Stimulated activated memory B cell treated with anti-CD40 and anti-IgM and Interleukin-4, amounts not matched to agents 10 μg/mL and 1 μg/mL and 100 μg/mL, for 72 hours (primary cell): Measurements from ENCODE around the gene CLIP4.

ENCODE experiments used
- ATAC-seq: fragments of 150-1000 bp; cut with Tn5 transposase; 2 replicates; pipeline ENCODE4 v1.10.0; 2021
- H3K27ac Mint-ChIP-seq: one replicate; pipeline ENCODE4 v1.8.0; 2022; ENCODE audit warnings: mild to moderate bottlenecking, mixed read lengths
- H3K27me3 Mint-ChIP-seq: one replicate; pipeline ENCODE4 v1.8.0; 2022; ENCODE audit warnings: mixed read lengths
- H3K36me3 Mint-ChIP-seq: one replicate; pipeline ENCODE4 v1.8.0; 2022; ENCODE audit warnings: mixed read lengths
- H3K4me1 Mint-ChIP-seq: one replicate; pipeline ENCODE4 v1.8.0; 2022; ENCODE audit warnings: mixed read lengths
- H3K4me3 Mint-ChIP-seq: one replicate; pipeline ENCODE4 v1.8.0; 2022; ENCODE audit warnings: mild to moderate bottlenecking, moderate library complexity, mixed read lengths
- H3K9me3 Mint-ChIP-seq: one replicate; pipeline ENCODE4 v1.8.0; 2022; ENCODE audit warnings: mixed read lengths

The CLIP4 gene

DNA sequence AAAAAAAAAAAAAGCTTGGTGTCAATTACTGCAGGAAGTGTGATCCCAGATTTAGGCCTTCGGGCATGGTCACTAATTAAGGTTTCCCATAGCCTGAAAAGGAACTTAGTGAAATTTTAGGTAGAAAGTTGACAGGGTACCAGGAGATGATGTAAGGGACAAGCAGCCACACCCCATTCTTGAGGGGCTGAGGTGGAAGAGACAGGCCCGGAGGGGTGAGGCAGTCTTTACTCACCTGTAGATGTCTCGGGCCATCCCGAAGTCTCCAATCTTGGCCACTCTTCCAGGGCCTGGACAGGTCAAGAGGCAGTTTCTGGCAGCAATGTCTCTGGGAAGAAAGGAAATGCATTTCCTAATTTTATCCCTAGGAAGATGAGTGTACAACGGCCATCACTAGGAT is 94.3 kb downstream of the CLIP4 start:
- H3K27ac Mint-ChIP-seq, result no peak overlapping the region
- H3K27me3 Mint-ChIP-seq, result no peaks in the 10 kb centered on the region
- no peak overlapping the region for H3K4me3 Mint-ChIP-seq

DNA sequence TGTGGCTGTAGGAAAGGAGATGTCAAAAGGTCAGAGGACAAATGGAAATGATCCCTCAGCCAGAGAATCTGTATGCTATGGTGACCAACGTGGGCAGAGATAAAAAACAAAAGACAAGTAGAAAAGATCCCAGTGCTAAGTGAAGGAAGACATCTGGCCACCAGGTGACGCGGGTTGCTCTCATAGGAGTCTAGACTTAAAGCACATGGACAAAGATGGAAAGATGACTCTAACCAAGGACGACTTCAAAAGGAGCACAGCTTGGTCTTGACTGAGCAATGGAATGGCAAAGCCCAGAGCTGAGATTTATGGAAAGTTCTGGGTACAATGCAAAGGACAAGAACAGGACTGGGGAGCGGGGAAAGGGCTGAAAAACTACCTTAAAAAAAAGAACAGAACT is 96.8 kb downstream of the CLIP4 start:
- Mint-ChIP-seq H3K27me3 (no peaks in the 10 kb centered on the region), H3K4me1 (no peaks in the 10 kb centered on the region), H3K36me3 (no peaks in the 10 kb centered on the region), H3K4me3 (no peak overlapping the region), H3K9me3 (no peaks in the 10 kb centered on the region), H3K27ac (no peak overlapping the region)
- no peak for ATAC-seq

More for the DNA sequence above, 94.3 kb downstream of the CLIP4 start:
- H3K9me3 Mint-ChIP-seq, result no peaks in the 10 kb centered on the region
- no peaks in the 10 kb centered on the region for H3K4me1 Mint-ChIP-seq
- ATAC-seq, result no peak
- H3K36me3 Mint-ChIP-seq, result peaks cover 4% of the 10 kb centered on the region

DNA sequence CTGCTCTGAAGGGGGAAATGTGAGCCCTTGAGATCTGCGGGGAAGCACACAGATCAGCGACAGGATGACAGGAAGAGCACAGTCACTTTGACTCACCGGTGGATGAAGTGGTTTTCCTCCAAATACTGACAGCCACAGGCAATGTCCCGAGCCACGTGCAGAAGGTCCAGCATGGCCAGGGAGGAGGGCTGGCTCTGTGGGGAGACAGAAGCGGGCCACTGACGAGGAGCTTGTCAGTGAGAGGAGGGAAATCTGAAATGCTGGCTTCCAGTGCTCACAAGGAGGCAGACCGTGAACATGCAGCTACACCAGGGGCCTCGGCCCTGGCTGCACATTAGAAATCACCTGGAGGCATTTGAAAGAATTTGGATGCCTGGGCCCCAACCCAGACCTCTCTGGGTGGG is 98.7 kb downstream of the CLIP4 start:
- no peak overlapping the region for H3K27ac Mint-ChIP-seq
- ATAC-seq, result no peak
- no peaks in the 10 kb centered on the region for H3K4me1 Mint-ChIP-seq

DNA sequence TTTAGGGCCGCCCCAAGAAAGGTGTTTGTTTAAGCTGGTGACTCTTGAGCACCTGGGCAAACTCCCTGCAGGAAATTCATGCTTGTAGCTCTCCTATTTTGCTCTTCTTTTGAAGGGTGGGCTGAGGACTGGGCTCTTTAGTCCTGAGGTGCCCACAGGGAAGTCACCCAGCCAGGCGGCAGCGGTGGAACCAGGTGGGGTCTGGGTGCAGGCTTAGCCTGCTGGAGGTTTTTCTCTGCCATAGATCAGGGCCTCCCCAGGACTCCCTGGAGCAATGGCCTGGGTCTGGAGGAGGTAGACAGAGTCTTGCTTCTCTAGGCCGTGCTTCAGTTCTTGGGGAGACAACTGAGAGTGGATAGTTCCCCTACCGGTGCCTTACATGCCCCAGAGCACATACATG is 99.9 kb downstream of the CLIP4 start:
- no peak for ATAC-seq
- Mint-ChIP-seq H3K27ac (no peak overlapping the region), H3K4me3 (no peak overlapping the region), H3K4me1 (no peaks in the 10 kb centered on the region), H3K36me3 (no peaks in the 10 kb centered on the region), H3K27me3 (no peaks in the 10 kb centered on the region), H3K9me3 (no peaks in the 10 kb centered on the region)

More for the DNA sequence above, 98.7 kb downstream of the CLIP4 start:
- Mint-ChIP-seq H3K27me3 (no peaks in the 10 kb centered on the region), H3K9me3 (no peaks in the 10 kb centered on the region), H3K4me3 (no peak overlapping the region), H3K36me3 (no peaks in the 10 kb centered on the region)

DNA sequence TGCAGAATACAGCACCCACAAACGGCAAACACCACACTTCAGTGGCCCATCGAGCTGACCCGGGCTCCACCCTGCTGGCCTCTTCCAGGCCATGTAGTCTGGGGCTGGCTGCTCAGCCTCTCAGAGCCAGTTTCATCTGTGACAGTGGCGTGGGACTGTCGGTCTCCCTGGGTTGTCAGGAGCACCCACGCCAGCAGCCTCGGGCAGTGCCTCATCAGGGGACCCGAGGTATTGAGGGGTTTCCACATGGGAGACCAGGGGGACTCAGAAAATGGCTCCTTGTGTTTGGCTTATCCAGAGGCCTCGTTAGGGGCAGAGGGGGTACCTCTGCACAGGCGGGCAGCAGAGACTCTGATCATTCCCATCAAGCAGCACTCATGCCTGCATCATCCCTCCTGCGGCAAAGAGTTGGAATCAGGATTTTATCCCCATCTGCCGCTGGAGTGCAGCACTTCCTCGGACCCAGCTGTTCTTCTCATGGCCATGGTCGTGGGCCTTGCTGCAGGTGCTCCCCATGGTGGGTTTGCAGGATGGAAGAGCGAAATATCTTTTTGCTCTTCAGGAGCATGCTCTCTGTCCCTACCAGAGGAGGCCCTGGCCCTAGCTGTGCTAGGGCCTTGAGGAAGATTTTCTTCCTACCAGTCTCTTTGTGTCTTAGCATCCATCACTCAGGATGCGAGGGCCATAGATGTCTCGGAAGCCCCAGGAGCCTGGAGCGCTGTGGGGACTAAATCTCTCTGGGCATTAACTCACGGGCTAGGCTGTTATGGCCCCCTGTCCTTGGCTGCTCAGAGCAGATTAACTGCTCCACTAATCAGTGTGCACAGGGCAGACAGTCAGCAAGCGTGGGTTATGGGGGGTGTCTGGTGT is 100.8 kb downstream of the CLIP4 start:
- no peak for ATAC-seq
- Mint-ChIP-seq H3K36me3 (no peaks in the 10 kb centered on the region), H3K27me3 (no peaks in the 10 kb centered on the region), H3K4me3 (no peak overlapping the region), H3K4me1 (no peaks in the 10 kb centered on the region), H3K27ac (no peak overlapping the region), H3K9me3 (no peaks in the 10 kb centered on the region)

DNA sequence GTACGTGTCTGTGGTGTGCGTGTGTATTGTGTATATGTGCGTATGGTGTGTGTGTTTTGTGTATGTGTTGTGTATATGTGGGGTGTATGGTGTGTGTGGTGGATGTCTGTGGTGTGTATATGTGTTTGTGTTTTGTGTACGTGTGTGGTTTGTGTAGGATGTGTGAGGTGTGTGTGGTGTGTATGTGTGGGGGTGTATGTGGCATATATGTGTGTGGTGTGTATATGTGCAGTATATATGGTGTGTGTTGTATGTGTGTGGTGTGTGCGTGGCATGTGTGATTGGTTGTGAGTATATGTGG is 101.3 kb downstream of the CLIP4 start:
- Mint-ChIP-seq H3K27ac (no peak overlapping the region), H3K9me3 (no peaks in the 10 kb centered on the region), H3K4me3 (no peak overlapping the region), H3K4me1 (no peaks in the 10 kb centered on the region), H3K27me3 (peaks cover under 1% of the 10 kb centered on the region), H3K36me3 (no peaks in the 10 kb centered on the region)
- no peak for ATAC-seq

DNA sequence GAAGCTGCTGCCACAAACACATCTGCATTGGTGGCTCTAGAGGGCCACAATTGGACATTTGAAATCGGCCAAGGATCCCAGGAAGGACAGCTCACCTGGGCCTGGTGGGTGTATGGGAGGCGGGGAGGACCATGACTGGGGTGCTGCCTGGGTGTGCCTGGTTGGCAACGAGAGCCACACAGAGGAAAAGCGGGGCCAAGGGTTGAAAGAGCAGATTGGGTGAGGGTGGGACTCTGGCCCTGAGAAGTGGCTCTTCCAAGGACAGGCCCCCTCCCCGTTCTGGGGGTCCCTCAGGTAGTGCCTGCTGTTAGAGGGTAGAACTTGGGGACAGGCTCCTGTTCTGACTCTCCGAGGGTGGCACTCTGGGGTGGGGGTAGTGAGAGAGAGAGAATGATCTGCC is 102.9 kb downstream of the CLIP4 start:
- Mint-ChIP-seq H3K9me3 (no peaks in the 10 kb centered on the region), H3K36me3 (no peaks in the 10 kb centered on the region), H3K4me3 (no peak overlapping the region), H3K27ac (no peak overlapping the region), H3K4me1 (no peaks in the 10 kb centered on the region), H3K27me3 (peaks cover 10% of the 10 kb centered on the region)
- no peak for ATAC-seq

DNA sequence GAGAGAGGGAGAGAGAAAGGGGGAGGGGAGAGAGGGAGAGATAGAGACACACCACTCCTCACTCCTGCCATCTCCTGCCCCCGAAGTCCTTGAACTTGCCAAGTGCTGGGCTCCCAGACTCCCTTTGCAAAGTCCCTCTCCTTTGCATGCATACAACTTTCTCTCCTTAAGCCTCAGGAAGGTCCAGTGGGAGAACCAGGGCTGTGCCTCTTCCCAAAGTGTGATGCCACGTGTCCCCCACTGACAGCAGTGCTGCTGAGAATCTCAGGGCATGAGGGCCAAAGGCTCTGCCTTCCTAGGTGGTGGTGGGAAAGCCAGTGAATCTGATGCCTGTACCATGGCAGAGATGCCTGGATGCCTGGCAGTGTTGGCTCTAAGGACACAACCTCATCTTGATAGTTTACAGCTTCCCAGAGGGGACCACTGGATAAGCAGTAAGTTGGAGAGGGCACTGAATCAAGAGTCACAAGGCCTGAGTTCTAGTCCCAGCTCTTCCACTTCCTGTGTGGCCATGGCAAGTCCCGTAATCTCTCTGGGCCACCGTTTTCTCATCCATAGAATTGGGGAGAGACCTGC is 103.4 kb downstream of the CLIP4 start:
- no peak overlapping the region for H3K4me3 Mint-ChIP-seq
- ATAC-seq, result no peak
- no peak overlapping the region for H3K27ac Mint-ChIP-seq
- no peaks in the 10 kb centered on the region for H3K9me3 Mint-ChIP-seq
- H3K36me3 Mint-ChIP-seq, result no peaks in the 10 kb centered on the region
- H3K4me1 Mint-ChIP-seq, result no peaks in the 10 kb centered on the region
- H3K27me3 Mint-ChIP-seq, result peaks cover 10% of the 10 kb centered on the region

DNA sequence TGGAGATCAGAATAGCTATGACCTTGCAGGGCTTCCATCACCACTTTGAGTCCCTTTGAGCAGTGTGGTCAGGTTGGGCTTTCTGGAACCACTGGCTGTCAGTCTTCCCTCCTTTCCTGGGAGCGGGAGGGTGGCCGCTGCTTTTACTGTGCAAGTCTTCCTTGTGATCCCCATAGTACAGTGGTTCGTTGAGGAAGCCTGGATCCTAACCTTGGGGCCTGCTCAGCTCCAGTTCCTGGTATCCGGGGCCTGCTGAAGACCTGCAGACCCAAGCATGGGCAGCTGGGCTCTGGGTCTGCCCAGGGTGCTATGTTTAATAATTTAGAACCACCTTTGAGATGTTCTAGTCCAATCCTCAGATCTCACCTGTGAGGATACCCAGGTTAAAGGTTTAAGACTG is 104.2 kb downstream of the CLIP4 start:
- no peaks in the 10 kb centered on the region for H3K36me3 Mint-ChIP-seq
- no peaks in the 10 kb centered on the region for H3K9me3 Mint-ChIP-seq
- peaks cover 10% of the 10 kb centered on the region for H3K27me3 Mint-ChIP-seq
- no peak overlapping the region for H3K4me3 Mint-ChIP-seq
- no peak overlapping the region for H3K27ac Mint-ChIP-seq
- no peak for ATAC-seq
- no peaks in the 10 kb centered on the region for H3K4me1 Mint-ChIP-seq

DNA sequence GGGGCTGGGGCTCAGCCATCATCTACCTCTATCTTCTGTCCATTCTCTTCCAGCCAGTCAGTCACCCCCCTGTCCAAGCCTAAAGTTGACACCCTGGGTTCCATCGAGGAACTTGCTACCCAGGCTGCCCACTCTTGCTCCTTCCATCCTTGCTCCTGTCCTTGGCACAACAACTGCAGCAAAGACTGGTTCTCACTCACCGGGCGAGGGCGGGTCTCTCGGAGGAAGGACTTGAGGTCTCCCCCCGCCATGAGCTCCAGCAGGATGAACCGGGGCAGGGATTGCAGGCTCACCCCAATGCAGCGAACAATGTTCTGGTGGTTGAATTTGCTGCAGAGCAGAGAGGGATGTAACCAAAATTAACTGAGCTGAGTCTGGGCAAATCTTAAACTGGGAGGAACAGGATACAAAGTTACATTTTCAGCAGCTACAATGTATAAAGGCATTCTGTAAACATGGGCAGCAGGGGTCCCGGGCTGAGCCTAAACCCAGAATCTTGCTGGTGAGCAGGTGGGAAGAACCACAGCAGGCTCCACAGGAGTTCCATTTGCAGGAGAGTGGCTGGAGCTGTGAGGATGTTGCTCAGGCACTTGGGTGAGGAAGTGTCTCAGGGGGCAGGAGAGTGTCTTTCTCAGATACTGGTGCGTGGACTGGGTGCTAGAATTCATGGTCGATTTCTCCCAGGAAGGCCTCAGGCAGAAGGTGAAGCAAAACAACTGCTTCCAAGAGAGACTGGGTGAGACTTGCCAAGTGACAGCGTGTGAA is 105.5 kb downstream of the CLIP4 start:
- Mint-ChIP-seq H3K36me3 (no peaks in the 10 kb centered on the region), H3K4me1 (no peaks in the 10 kb centered on the region), H3K27ac (no peak overlapping the region), H3K9me3 (no peaks in the 10 kb centered on the region), H3K27me3 (peaks cover 22% of the 10 kb centered on the region), H3K4me3 (no peak overlapping the region)
- no peak for ATAC-seq

DNA sequence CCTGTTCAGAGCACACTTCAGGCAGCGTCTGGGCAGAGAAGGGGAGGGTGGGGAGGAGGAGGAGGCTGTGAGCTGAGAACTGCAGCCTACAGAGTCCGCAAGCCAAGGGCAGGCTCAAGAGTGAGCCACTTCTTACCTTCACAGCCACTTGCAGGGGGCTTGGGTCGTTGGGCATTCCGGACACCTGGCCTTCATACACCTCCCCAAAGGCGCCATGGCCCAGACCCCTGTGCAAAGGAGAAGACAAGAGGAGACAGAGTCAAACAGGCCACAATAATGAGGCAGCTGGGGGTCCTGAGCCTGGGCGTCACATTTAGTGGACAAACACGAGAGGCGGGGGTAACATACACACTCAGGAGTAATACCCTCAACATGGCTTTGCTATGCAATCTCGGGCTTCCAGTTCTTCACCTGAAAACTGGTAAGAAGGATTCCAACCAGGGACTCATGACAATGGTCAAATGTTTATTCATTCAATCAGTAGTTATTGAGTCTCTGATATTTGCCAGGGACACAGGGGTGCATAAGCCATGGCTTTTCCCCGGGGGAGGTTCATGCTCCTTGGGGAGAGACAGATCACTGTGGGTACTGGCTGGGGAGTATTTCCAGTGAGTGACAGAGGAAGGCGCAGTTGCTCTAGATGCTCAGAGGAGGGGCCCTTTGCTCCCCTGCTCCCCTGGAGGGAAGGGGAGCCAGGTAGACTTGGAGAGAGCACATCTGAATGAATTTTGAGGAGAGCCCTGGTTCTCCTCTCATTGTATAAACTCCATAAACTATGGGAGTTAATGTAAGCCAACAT is 107.4 kb downstream of the CLIP4 start:
- H3K27me3 Mint-ChIP-seq, result peaks cover 40% of the 10 kb centered on the region
- ATAC-seq, result no peak
- no peaks in the 10 kb centered on the region for H3K4me1 Mint-ChIP-seq
- H3K9me3 Mint-ChIP-seq, result no peaks in the 10 kb centered on the region
- H3K4me3 Mint-ChIP-seq, result no peak overlapping the region
- H3K27ac Mint-ChIP-seq, result no peak overlapping the region
- H3K36me3 Mint-ChIP-seq, result no peaks in the 10 kb centered on the region

DNA sequence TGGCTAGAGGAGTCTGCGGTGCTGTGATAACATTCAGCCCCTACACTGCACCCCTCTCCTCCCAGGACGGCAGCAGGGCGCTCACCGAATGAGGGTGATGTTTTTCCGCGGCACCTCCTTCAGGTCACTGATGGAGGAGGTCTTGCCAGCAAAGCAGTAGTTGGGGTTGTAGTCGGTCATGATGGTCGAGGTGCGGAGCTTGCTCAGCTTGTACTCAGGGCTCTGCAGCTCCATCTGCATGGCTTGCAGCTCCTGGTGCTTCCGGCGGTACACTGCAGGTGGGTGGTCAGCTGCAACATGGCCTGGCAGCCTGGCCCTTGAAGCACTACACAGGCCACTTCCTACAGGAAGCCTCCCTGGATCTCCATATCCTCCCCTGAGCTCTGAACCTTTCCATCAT is 108.0 kb downstream of the CLIP4 start:
- ATAC-seq, result no peak
- Mint-ChIP-seq H3K9me3 (no peaks in the 10 kb centered on the region), H3K4me3 (no peak overlapping the region), H3K36me3 (no peaks in the 10 kb centered on the region), H3K27ac (no peak overlapping the region), H3K27me3 (peaks cover 46% of the 10 kb centered on the region), H3K4me1 (no peaks in the 10 kb centered on the region)

DNA sequence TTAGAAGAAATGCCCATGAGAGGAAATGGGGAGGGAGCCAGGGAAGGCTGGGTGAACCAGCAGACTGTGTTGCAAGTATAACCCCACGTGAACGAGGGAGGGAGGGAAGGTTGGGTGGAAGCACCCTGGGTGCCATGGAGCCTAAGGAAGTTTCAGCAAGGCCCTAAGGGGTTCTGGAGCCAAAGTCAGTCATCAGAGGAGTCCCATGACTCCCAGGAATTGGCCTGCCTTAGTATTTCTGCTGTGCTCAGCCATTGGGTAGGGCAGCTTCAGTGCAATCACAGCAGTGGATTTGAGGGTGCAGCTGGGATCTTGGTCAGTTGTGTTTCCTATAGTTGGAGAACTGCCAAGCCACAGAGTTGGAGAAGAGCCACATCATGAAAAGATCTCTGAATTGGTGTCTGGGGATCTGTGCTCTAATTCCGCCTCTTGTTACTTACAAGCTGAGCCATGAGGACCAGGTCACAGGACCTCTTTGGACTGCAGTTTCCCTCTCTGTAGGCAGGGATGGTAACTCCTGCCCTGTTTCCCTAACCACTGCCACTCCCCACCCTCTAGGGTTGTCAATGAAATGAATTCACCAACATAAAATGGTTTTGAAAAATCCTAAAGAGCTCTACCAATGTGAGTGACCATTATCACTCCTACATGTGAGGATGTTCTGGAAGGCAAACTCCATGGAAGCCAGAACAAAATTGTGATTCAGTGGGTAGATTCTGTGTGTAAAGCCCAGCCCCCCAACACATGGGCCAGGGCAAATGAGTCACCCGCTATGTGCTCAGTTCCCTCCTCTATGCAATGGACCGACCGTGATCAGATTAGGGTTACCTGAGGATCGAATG is 108.9 kb downstream of the CLIP4 start:
- H3K27me3 Mint-ChIP-seq, result peaks cover 50% of the 10 kb centered on the region
- H3K9me3 Mint-ChIP-seq, result no peaks in the 10 kb centered on the region
- no peak for ATAC-seq
- no peaks in the 10 kb centered on the region for H3K36me3 Mint-ChIP-seq
- no peak overlapping the region for H3K4me3 Mint-ChIP-seq
- no peak overlapping the region for H3K27ac Mint-ChIP-seq
- H3K4me1 Mint-ChIP-seq, result no peaks in the 10 kb centered on the region

DNA sequence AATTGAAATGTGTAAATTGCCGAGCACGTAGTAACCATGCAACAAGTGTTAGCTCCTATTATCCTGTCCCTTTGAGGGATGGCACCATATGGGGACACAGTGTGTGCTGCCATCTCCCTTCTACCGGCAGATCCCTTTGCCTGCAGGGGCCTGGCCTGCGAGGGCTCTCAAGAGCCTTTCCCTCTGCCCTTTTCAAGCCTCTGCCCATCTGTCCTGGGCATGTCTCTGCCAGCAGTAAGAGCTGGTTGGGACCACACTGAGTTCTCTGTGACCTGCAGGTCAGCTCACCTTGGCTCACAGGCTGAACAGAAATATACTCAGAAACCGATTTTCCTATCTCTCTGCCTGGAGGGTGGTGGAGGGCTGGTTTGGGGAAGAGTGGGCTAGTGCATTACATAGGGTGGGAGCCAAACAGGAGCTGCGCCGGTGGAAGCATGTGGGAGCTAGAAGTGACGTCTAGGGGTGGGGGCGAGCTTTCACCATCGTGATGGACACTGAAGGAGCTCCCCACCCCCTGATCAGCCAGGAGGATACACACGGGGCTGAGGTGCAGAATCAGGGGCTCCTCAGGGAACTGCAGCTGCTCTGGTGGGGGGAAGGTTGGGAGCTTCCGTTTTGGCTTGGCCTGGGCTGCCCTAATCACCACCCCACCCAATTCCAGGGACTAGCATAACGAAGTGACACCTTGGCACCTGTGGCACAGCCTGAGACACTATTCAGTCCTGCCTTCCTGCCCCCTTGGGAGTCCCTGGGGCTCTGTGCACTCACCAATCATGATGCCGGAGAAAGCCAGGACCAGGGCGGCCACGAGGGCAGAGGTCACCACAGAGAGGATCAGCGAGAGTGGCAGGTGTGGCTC is 109.7 kb downstream of the CLIP4 start:
- Mint-ChIP-seq H3K27ac (no peak overlapping the region), H3K4me3 (no peak overlapping the region), H3K36me3 (no peaks in the 10 kb centered on the region), H3K9me3 (no peaks in the 10 kb centered on the region), H3K4me1 (no peaks in the 10 kb centered on the region), H3K27me3 (peaks cover 57% of the 10 kb centered on the region)
- ATAC-seq, result no peak
